GM18907 (cell line): ENCODE results near the gene EYS.
"Not testable (repeated sequence)": the region's sequence is repeated elsewhere in the genome, so short reads cannot be mapped to it uniquely, and the experiment has no call there.

ENCODE experiments used
- ATAC-seq: cut with Tn5 transposase; IDR thresholded peaks from one replicate; pipeline ENCODE4 v1.9.1; 2021; ENCODE audit warnings: mild to moderate bottlenecking, moderate library complexity; ENCODE audit not compliant: unreplicated experiment

EYS gene

DNA sequence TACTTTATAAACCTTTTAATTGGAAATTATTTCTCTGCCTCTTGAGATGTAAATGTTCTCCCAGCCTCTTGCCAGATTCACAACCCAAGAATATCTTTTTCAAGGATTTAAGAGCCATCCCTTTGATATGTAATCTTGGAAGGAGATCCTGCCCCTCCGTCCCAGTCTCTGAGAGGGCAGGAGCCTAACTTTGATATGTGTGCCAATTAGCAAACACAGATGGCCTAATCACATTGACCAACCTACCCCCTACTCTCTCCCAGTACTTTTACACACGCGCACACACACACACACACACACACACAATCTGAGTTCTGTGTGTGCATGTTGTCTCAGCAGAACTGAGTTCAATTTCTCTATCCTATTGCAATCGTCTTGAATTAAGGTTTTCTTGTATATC is 1447.7 kb downstream of the EYS start:
- ATAC-seq, result no peak

DNA sequence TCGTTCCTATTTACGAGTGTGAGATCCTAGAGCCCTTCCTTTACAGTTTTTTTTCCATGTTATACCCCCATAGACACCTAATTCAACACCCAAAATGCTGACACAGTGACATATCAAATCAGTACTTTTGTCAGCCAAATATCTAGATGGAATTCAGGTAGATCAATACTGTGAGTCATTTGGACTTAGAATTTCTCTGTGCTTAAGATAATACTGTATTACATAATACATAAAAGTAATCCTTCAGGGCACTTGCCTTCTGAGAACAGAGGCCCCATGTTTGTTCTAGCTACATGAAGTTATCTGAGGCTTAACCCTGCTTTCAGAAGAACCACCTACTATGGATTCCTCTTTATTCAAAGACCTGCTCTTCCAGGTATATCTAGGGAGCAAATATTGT is 1448.3 kb downstream of the EYS start:
- ATAC-seq, result no peak

DNA sequence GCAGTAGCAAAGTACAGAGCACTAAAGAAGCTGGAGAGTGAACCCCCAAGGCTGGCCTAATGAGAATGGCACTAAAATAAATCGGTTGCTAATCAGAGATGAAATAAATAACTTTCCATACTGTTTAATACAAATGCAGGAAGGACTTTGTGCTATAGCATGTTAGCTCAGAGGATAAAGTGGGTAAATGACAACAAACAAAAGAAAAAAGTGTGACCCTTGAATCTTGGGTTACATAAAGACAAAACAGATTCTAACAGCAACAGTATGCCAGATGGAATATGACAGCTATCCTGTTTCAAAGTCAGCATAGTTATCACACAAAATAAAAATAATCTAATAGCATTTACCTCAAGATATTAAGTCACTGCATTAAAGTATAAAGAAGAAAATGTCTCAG is 1448.7 kb downstream of the EYS start:
- ATAC-seq, result no peak

GRCh38 chr6:64257586-64257985 is 1449.4 kb downstream of the EYS start:
- no peak for ATAC-seq

DNA sequence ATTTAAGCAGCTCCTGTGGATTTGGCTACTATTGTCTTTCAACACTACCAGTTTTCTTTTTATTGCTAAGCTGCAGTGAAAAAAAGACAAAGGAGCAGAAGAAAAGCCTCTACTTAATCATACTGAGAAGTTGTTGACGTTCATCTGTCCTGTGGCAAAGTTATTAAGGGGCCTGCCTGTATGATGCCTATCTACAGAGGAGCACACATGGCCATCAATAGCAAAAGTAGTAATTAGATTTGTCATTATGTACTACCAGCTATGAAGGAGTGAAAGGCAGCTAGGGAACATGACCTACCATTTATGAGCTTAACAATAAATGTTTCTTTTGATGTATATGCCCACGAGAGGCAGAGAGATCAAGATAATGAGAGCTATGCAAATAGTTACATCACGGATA is 1450.5 kb downstream of the EYS start:
- no peak for ATAC-seq

- no peak for ATAC-seq
These were observed 1452.0 kb downstream of the EYS start for GRCh38 chr6:64255000-64255399.

- no peak for ATAC-seq
These were observed 1452.5 kb downstream of the EYS start for GRCh38 chr6:64254558-64254957.

DNA sequence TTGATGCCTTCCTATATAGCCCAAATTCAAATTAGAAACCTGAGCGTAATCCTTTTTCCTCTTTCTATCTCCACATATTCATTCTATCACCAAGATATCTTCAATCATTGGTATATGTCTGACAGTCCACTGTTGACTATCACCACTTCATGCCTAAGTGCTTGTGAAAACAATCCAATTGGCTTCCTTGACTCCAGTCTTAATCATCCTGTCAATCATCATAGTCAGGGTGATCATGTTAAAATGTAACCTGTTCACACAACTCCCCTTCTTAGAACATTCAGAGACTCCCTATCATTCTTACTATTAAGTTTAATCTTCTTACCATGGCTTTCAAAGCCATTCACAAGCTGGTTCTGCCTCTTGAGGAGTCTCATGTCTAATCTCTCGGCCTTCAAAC is 1454.8 kb downstream of the EYS start:
- ATAC-seq, result no peak

- no peak for ATAC-seq
These were observed 1456.9 kb downstream of the EYS start for GRCh38 chr6:64250126-64250525.

- no peak for ATAC-seq
These were observed 1457.9 kb downstream of the EYS start for GRCh38 chr6:64249115-64249514.

- no peak for ATAC-seq
These were observed 1463.4 kb downstream of the EYS start for GRCh38 chr6:64243618-64244017.

- not testable (repeated sequence) for ATAC-seq
These were observed 1468.1 kb downstream of the EYS start for GRCh38 chr6:64238908-64239307.

GRCh38 chr6:64238071-64238470 is 1469.0 kb downstream of the EYS start:
- no peak for ATAC-seq

- no peak for ATAC-seq
These were observed 1473.3 kb downstream of the EYS start for GRCh38 chr6:64233746-64234145.

GRCh38 chr6:64231928-64232327 is 1475.1 kb downstream of the EYS start:
- ATAC-seq, result no peak

- ATAC-seq, result no peak
These were observed 1476.5 kb downstream of the EYS start for GRCh38 chr6:64230530-64230929.

GRCh38 chr6:64227863-64228262 is 1479.2 kb downstream of the EYS start:
- ATAC-seq, result no peak

DNA sequence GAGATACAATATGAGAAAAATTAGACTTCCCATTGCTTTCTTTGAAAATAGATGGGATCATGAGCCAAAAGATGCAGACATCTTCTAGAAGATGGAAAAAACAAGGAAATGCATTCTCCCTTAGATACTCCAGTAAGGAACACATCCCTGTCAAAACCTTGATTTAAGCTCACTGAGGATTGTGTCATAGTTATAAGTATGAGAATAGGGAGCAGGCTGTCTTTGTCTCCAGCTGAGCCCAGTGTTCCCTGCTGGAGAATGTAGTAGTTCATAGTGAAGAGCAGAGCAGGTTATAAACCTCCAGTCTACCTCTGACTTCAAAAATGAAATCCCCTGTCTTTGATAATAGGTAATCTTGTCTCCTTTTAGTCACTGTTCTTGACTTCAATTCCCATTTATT is 1481.5 kb downstream of the EYS start:
- no peak for ATAC-seq

- ATAC-seq, result no peak
These were observed 1482.2 kb downstream of the EYS start for GRCh38 chr6:64224819-64225218.

DNA sequence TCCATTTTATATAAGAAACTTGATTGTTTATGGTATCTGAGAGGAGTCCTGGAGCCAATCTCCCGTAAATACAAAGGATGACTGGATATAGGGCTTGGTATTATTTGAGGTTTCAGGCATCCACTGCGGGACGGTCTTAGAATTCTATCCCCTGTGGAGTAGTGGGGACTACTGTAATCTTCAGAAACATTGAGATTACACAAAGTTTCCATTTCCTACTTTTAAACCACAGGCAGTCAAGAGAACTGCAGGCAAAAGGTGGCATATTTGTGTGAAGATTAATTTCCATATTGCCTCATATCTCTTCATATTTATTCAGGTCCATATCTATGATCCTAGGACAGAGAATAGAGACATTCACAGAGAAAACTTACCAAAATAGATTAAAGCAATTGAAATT is 1485.2 kb downstream of the EYS start:
- no peak for ATAC-seq

- no peak for ATAC-seq
These were observed 1486.2 kb downstream of the EYS start for GRCh38 chr6:64220801-64221200.

DNA sequence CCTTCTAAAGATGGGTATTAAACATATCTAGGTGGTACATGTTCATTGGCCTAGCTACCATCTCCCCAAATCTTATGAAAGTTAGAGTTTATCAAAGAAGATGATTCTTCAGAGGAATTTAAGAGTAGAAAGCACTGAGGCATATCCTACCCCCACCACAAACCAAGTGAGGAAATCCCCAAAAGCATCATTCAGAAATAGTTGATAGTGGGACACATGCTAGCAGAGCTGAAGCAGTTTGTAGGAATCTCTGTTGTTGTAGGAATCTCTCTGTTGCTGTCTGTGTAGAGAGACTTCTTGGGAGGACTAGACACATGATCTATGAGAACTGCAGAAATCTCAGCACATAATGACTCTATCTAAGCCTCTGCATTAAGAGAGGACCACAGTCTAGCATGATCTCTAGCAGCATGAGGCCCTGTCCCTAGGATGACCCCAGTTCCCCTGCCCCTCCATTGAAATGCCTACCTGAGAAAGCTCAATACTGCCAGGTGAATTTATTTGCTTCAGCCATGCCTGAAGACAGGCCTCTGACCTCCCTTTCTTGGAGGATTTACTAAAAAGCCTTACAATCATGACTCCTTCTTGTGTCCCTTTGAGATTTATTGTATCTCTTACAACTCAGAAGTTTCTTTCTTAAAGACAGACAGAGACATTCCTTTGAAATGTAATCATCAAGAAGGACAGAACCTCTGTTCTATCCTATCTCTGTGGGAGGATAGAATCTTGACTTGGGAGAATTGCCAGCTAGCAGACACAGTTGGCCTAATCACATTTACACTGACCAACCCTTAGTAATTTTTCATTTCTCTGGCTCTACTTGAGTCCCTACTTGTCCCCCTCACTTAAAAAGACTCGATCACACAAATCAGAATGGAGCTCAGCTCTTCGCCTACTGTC is 1489.1 kb downstream of the EYS start:
- peak; percentile 78 for ATAC-seq

DNA sequence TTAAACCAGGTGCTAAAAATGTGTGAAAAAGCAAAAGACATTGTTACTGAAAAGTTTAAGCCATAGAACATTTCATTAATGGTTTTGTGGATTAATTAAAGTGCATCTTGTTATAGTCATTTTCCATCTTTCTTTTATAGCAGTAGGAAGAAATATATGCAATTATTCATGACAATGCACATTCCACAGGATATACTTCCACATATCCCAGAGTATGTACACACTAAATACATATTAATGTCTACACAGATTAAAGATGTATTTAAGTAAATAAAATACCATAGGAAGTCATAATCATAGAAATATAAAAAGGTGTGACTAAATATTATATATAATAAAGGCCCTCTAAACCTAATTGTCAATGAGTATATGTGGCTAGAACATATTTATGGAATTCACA is 1492.7 kb downstream of the EYS start:
- ATAC-seq, result no peak
